MM.1S (cell line): ENCODE data around the gene LHFPL2.

Source experiments
- CTCF ChIP-seq: fragments of 300-600 bp; sonication (generic); IDR thresholded peaks from 2 replicates; pipeline ENCODE4 v1.5.1; 2016; ENCODE audit warnings: antibody characterized with exemption, low read length, mixed read lengths
- EZH2phosphoT487 ChIP-seq: fragments of 300-600 bp; sonication (generic); IDR thresholded peaks from 2 replicates; pipeline ENCODE4 v1.6.1; 2018; ENCODE audit warnings: antibody characterized with exemption, low read length

GRCh38 chr5:78602400-78602799 lies 46.2 kb downstream of the LHFPL2 start:
- no peak for TF ChIP-seq CTCF
- no peak for TF ChIP-seq EZH2phosphoT487
